Epithelial cell of proximal tubule (primary cell): Measurements from ENCODE around the gene ORC2. TPM values are rescaled to one million over a fixed set of nuclear protein-coding genes. Genes with fewer than 3 reads are reported as not detected.

ENCODE experiments used
- DNase-seq: peaks from one replicate; pipeline ENCODE4 v3.0.0-alpha.2; 2011; ENCODE audit warnings: low read depth
- H3K4me3 ChIP-seq: 2 replicates; pipeline ENCODE4 v1.5.1; 2011; ENCODE audit warnings: low read depth, mild to moderate bottlenecking, low read length
- total RNA-seq: library from RNA; depleted of rRNA; stranded (reverse); fragments of >200 nt; gene quantifications from 2 replicates; pipeline ENCODE4 v1.2.3, GENCODE V29; 2015
- TF ChIP-seq, protein P1 (sequence below): conservative IDR thresholded peaks from 2 replicates; pipeline ENCODE4 v1.5.1; 2012; ENCODE audit warnings: low read depth, mild to moderate bottlenecking, low read length

The ORC2 gene
- total RNA-seq = 16.8 and 20.9 TPM in 2 replicates

GRCh38 chr2:200963124-200963917 is at the start of gene ORC2:
Gene ORC2 (minus strand): TSS chr2:200963660. CDS start chr2:200958123, 5,537 bp downstream.
- H3K4me3 ChIP-seq = peak within 1 kb of the TSS; percentile 91
- peak; percentile 65 for DNase-seq
- TF ChIP-seq, protein P1, sequence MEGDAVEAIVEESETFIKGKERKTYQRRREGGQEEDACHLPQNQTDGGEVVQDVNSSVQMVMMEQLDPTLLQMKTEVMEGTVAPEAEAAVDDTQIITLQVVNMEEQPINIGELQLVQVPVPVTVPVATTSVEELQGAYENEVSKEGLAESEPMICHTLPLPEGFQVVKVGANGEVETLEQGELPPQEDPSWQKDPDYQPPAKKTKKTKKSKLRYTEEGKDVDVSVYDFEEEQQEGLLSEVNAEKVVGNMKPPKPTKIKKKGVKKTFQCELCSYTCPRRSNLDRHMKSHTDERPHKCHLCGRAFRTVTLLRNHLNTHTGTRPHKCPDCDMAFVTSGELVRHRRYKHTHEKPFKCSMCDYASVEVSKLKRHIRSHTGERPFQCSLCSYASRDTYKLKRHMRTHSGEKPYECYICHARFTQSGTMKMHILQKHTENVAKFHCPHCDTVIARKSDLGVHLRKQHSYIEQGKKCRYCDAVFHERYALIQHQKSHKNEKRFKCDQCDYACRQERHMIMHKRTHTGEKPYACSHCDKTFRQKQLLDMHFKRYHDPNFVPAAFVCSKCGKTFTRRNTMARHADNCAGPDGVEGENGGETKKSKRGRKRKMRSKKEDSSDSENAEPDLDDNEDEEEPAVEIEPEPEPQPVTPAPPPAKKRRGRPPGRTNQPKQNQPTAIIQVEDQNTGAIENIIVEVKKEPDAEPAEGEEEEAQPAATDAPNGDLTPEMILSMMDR = peak; percentile 68

- TF ChIP-seq, protein P1 = no peak
- H3K4me3 ChIP-seq = no peak overlapping the region
- DNase-seq = peak; percentile 83
Measured at GRCh38 chr2:201008296-201008829, 44.9 kb upstream of the ORC2 start.

DNA sequence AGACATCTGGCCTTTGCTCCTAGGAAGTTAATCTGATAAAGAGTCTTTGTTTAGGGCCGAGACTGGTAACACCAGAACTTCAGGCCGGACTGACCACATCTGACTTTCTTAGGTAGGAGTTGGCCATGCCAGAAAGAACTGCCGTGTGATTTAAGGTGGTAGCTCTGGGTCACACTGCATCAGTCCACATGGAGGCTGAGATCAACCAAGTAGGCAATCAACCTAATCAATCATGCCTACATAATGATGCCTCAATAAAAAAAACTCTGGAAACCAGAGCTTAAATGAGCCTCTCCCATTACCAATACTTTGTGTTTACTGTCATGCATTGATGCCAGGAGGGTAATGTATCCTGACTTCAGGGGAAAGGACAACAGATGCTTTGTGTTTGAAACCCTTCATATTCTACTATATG is 44.1 kb upstream of the ORC2 start:
- H3K4me3 ChIP-seq = no peak overlapping the region
- TF ChIP-seq, protein P1 = no peak
- DNase-seq = no peak

GRCh38 chr2:201006704-201007103 is 43.2 kb upstream of the ORC2 start:
- no peak for DNase-seq
- H3K4me3 ChIP-seq = no peak overlapping the region
- TF ChIP-seq, protein P1 = no peak

GRCh38 chr2:201004370-201004769 is 40.9 kb upstream of the ORC2 start:
- TF ChIP-seq, protein P1 = no peak
- no peak for DNase-seq
- H3K4me3 ChIP-seq = no peak overlapping the region

- TF ChIP-seq, protein P1 = no peak
- H3K4me3 ChIP-seq = no peak overlapping the region
- DNase-seq = no peak
Measured at GRCh38 chr2:200993097-200993496, 29.6 kb upstream of the ORC2 start.
